ENCODE measurements around the gene KIF13A. TPM values are rescaled to one million over a fixed set of nuclear protein-coding genes. Genes with fewer than 3 reads are reported as not detected.

Gene KIF13A
- total RNA-seq, 1 experiment from 2014 or later = 24.1 TPM

DNA sequence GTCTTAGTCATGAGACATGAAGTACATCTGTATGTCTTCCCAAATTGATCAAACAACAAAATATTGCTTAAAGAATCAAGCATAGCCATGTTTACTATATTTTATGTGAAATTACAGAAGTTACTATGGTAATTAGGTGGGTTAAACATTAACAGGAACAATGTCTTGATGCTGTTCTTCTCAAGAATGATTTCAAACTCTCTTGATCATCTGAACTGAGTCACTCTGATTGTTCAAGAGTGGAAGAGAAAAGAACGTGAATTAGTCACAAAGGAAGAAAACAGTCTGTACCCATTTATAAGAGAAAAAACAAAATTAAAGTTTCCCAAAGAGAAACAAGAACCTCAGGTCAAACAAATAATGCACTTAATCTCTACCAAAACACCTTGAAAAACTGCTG is 218.6 kb downstream of the KIF13A start:
- DNase-seq (ENCODE audit: unreplicated experiment) = no peak
- intact Hi-C loops (cut with micrococcal nuclease) = no loop called here
- Mint-ChIP-seq H3K4me1 (ENCODE audit: insufficient read depth, unreplicated experiment) (no peaks in the 10 kb centered on the region), H3K27me3 (ENCODE audit: insufficient read depth, unreplicated experiment) (no peaks in the 10 kb centered on the region), H3K4me3 (ENCODE audit: unreplicated experiment) (no peak overlapping the region), H3K9me3 (ENCODE audit: unreplicated experiment) (no peaks in the 10 kb centered on the region), H3K36me3 (ENCODE audit: insufficient read depth, unreplicated experiment) (peaks cover 51% of the 10 kb centered on the region), H3K27ac (ENCODE audit: low read depth, unreplicated experiment) (no peak overlapping the region)
- TF ChIP-seq, protein P1, sequence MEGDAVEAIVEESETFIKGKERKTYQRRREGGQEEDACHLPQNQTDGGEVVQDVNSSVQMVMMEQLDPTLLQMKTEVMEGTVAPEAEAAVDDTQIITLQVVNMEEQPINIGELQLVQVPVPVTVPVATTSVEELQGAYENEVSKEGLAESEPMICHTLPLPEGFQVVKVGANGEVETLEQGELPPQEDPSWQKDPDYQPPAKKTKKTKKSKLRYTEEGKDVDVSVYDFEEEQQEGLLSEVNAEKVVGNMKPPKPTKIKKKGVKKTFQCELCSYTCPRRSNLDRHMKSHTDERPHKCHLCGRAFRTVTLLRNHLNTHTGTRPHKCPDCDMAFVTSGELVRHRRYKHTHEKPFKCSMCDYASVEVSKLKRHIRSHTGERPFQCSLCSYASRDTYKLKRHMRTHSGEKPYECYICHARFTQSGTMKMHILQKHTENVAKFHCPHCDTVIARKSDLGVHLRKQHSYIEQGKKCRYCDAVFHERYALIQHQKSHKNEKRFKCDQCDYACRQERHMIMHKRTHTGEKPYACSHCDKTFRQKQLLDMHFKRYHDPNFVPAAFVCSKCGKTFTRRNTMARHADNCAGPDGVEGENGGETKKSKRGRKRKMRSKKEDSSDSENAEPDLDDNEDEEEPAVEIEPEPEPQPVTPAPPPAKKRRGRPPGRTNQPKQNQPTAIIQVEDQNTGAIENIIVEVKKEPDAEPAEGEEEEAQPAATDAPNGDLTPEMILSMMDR (IDR thresholded peaks at IDR 0.05; ENCODE audit: unreplicated experiment) = no peak
- no TSS peak for BruUV-seq (replicated peaks)
- ChIA-PET CTCF (no interaction called here), POLR2A (no interaction called here)

DNA sequence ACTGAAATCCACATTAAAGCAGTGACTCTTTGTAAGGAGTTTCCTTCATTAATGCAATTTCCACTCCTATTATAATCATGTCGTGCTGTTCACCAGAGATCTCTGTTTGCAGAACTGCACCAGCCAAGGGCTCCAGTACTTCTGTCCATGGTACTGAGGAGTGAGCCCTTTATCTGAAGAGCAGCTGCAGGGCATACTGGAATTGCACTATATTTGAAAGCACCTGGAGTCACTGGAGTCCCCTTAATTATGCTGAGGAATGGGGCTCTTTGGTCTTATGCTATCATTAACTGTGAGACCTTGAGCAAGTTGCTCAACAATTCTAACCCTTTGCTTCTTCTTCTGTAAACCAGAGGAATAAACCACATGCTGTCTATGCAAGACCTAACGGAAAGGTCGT is 219.0 kb downstream of the KIF13A start:
- Mint-ChIP-seq H3K36me3 (ENCODE audit: insufficient read depth, unreplicated experiment) (peaks cover 53% of the 10 kb centered on the region), H3K4me1 (ENCODE audit: insufficient read depth, unreplicated experiment) (no peaks in the 10 kb centered on the region), H3K9me3 (ENCODE audit: unreplicated experiment) (no peaks in the 10 kb centered on the region), H3K27me3 (ENCODE audit: insufficient read depth, unreplicated experiment) (no peaks in the 10 kb centered on the region), H3K27ac (ENCODE audit: low read depth, unreplicated experiment) (no peak overlapping the region), H3K4me3 (ENCODE audit: unreplicated experiment) (no peak overlapping the region)
- ChIA-PET POLR2A (no interaction called here), CTCF (interaction anchor here (0.7 kb wide), 1 partner anchor 12 kb away, joined by 3 read pairs; no protein-coding TSS in a partner anchor)
- TF ChIP-seq, protein P1 (IDR thresholded peaks at IDR 0.05; ENCODE audit: unreplicated experiment) = no peak
- DNase-seq (ENCODE audit: unreplicated experiment) = peak; percentile 30
- no TSS peak for BruUV-seq (replicated peaks)
- intact Hi-C loops (cut with micrococcal nuclease) = no loop called here

DNA sequence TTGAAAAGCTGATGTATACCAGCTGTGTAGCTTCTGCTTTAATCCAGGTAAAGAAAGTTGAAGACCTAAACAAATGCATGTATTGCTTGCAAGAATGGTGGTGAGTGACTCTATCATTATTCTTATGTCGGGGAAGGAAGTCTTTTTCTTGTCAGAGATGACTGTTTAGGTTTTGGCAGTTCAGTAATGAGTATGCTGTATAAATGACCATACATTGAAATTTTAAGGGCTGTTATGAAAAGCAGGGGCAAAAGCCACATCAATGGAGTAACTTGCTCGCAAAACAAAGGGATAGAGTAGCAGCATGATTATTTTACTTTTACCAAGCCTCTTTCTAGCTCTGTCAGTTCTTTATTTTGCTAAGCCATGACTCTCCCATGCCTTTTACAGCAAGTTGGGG is 224.8 kb downstream of the KIF13A start:
- Mint-ChIP-seq H3K9me3 (ENCODE audit: unreplicated experiment) (no peaks in the 10 kb centered on the region), H3K36me3 (ENCODE audit: insufficient read depth, unreplicated experiment) (peaks cover 40% of the 10 kb centered on the region), H3K4me1 (ENCODE audit: insufficient read depth, unreplicated experiment) (no peaks in the 10 kb centered on the region), H3K27me3 (ENCODE audit: insufficient read depth, unreplicated experiment) (no peaks in the 10 kb centered on the region), H3K4me3 (ENCODE audit: unreplicated experiment) (no peak overlapping the region), H3K27ac (ENCODE audit: low read depth, unreplicated experiment) (no peak overlapping the region)
- POLR2A ChIA-PET = no interaction called here
- CTCF ChIA-PET = no interaction called here
- DNase-seq (ENCODE audit: unreplicated experiment) = no peak
- BruUV-seq (replicated peaks) = no TSS peak
- TF ChIP-seq, protein P1 (IDR thresholded peaks at IDR 0.05; ENCODE audit: unreplicated experiment) = no peak
- intact Hi-C loops (cut with micrococcal nuclease) = no loop called here

DNA sequence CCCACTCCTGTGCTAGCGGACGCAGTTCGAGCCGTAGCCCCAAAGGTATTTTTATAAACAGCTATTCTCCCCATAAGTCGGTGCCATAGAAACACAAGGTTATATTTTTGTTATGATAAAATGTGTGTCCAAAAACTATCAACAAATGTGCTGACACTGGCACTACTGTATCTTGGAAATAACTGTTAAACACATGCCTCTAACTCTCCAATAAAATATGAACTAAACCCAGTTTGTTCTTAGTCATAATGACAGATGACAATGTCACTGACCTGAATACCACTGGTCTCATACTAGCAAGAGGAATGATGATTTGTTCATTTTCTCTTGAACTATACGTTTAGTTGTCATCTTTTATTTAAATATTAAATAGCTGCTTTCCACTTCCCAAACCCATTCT is 229.3 kb downstream of the KIF13A start:
- CTCF ChIA-PET = interaction anchor here (0.6 to 1.6 kb wide), 3 partner anchors 46 to 60 kb away, joined by 3 to 5 read pairs (median 4); no protein-coding TSS in a partner anchor
- Mint-ChIP-seq H3K4me1 (ENCODE audit: insufficient read depth, unreplicated experiment) (no peaks in the 10 kb centered on the region), H3K27me3 (ENCODE audit: insufficient read depth, unreplicated experiment) (no peaks in the 10 kb centered on the region)

More for the DNA sequence above, 229.3 kb downstream of the KIF13A start:
- POLR2A ChIA-PET = interaction anchor here (1.1 kb wide), 1 partner anchor 9 kb away, joined by 3 read pairs; no protein-coding TSS in a partner anchor
- TF ChIP-seq, protein P1 (IDR thresholded peaks at IDR 0.05; ENCODE audit: unreplicated experiment) = no peak
- Mint-ChIP-seq H3K4me3 (ENCODE audit: unreplicated experiment) (no peak overlapping the region), H3K27ac (ENCODE audit: low read depth, unreplicated experiment) (no peak overlapping the region), H3K36me3 (ENCODE audit: insufficient read depth, unreplicated experiment) (peaks cover 27% of the 10 kb centered on the region), H3K9me3 (ENCODE audit: unreplicated experiment) (no peaks in the 10 kb centered on the region)
- no peak for DNase-seq (ENCODE audit: unreplicated experiment)
- intact Hi-C loops (cut with micrococcal nuclease) = no loop called here
- no TSS peak for BruUV-seq (replicated peaks)
